Fibroblast of pulmonary artery (primary cell): ENCODE results near the gene ZNF580.

ENCODE experiments used
- DNase-seq: peaks from one replicate; pipeline ENCODE4 v3.0.0-alpha.2; 2010; ENCODE audit warnings: low read depth
- H3K4me3 ChIP-seq: replicated peaks from 2 replicates; pipeline ENCODE4 v1.5.1; 2011; ENCODE audit warnings: low read depth, mild to moderate bottlenecking, control low read depth, low read length, moderate library complexity
- CTCF ChIP-seq: IDR thresholded peaks from 2 replicates; pipeline ENCODE4 v1.5.1; 2011; ENCODE audit warnings: mild to moderate bottlenecking, control low read depth, low read length, inconsistent platforms; ENCODE audit errors: missing control alignments

ZNF580 gene

GRCh38 chr19:55640577-55641425 lies at the start of gene ZNF580:
Gene ZNF580 (plus strand): TSS chr19:55641002. CDS start chr19:55642509, 1,507 bp downstream.
- no peak for TF ChIP-seq CTCF
- peak; percentile 86 for DNase-seq
- peak within 1 kb of the TSS; percentile 88 for H3K4me3 ChIP-seq

- H3K4me3 ChIP-seq, result no peak overlapping the region
- no peak for DNase-seq
- TF ChIP-seq CTCF, result no peak
Observed at GRCh38 chr19:55591555-55591954, 49.2 kb upstream of the ZNF580 start.

- DNase-seq, result no peak
- TF ChIP-seq CTCF, result no peak
- no peak overlapping the region for H3K4me3 ChIP-seq
Observed at GRCh38 chr19:55592391-55593090, 48.3 kb upstream of the ZNF580 start.

GRCh38 chr19:55593096-55593772 lies 47.6 kb upstream of the ZNF580 start:
- DNase-seq, result no peak
- H3K4me3 ChIP-seq, result no peak overlapping the region
- no peak for TF ChIP-seq CTCF

GRCh38 chr19:55594996-55595545 lies 45.7 kb upstream of the ZNF580 start:
- no peak for DNase-seq
- no peak overlapping the region for H3K4me3 ChIP-seq

GRCh38 chr19:55596304-55596703 lies 44.5 kb upstream of the ZNF580 start:
- H3K4me3 ChIP-seq, result no peak overlapping the region
- no peak for TF ChIP-seq CTCF
- DNase-seq, result no peak

More at GRCh38 chr19:55594996-55595545, 45.7 kb upstream of the ZNF580 start:
- no peak for TF ChIP-seq CTCF
